HepG2 (cell line): ENCODE data around the gene C1orf21. TPM values are rescaled to one million over a fixed set of nuclear protein-coding genes. Genes with fewer than 3 reads are reported as not detected.

Experiments used
- CHD2 ChIP-seq: IDR thresholded peaks from 2 replicates; pipeline ENCODE4 v1.6.1; 2011; ENCODE audit warnings: low read depth, low read length, improper control_type of control experiment
- HIC2 ChIP-seq: sonication (generic); formaldehyde crosslinking; IDR thresholded peaks from 2 replicates; pipeline ENCODE4 v1.9.0; 2022; ENCODE audit warnings: low read depth, missing genetic modification reagents
- KDM4B ChIP-seq: sonication (generic); formaldehyde crosslinking; IDR thresholded peaks from 2 replicates; pipeline ENCODE4 v1.4.0; 2020; ENCODE audit warnings: missing genetic modification reagents
- PBX3 ChIP-seq: sonication (generic); formaldehyde crosslinking; IDR thresholded peaks from 2 replicates; pipeline ENCODE4 v1.8.1; 2023; ENCODE audit warnings: missing genetic modification reagents, inconsistent platforms, borderline replicate concordance
- PLRG1 ChIP-seq: fragments of 450-650 bp; conservative IDR thresholded peaks from 2 replicates; pipeline ENCODE4 v1.6.1; 2016
- POGZ ChIP-seq: sonication (generic); formaldehyde crosslinking; IDR thresholded peaks from 2 replicates; pipeline ENCODE4 v1.4.0; 2020; ENCODE audit warnings: mild to moderate bottlenecking, missing genetic modification reagents
- SNAI1 ChIP-seq: sonication (generic); formaldehyde crosslinking; IDR thresholded peaks from 2 replicates; pipeline ENCODE4 v1.5.0; 2020; ENCODE audit warnings: mild to moderate bottlenecking, missing genetic modification reagents, borderline replicate concordance
- TCF7 ChIP-seq: sonication (generic); IDR thresholded peaks from 2 replicates; pipeline ENCODE4 v1.6.1; 2016; ENCODE audit warnings: antibody characterized with exemption, low read depth
- TMF1 ChIP-seq: sonication (generic); formaldehyde crosslinking; IDR thresholded peaks from 2 replicates; pipeline ENCODE4 v1.8.1; 2022; ENCODE audit warnings: low read depth, missing genetic modification reagents
- ZHX1 ChIP-seq: sonication (generic); formaldehyde crosslinking; IDR thresholded peaks from 2 replicates; pipeline ENCODE4 v1.8.1; 2022; ENCODE audit warnings: low read depth, mild to moderate bottlenecking, missing genetic modification reagents
- ZNF101 ChIP-seq: sonication (generic); formaldehyde crosslinking; IDR thresholded peaks from 2 replicates; pipeline ENCODE4 v1.4.0; 2020; ENCODE audit warnings: mild to moderate bottlenecking, low read depth, missing genetic modification reagents, borderline replicate concordance
- ZNF646 ChIP-seq: sonication (generic); formaldehyde crosslinking; IDR thresholded peaks from 2 replicates; pipeline ENCODE4 v1.9.0; 2021; ENCODE audit warnings: mild to moderate bottlenecking, missing genetic modification reagents
- ZNF777 ChIP-seq: sonication (generic); formaldehyde crosslinking; IDR thresholded peaks from 2 replicates; pipeline ENCODE4 v1.4.0; 2020; ENCODE audit warnings: missing genetic modification reagents
- polyA plus RNA-seq, 8 experiments: library from polyadenylated mRNA; depleted of rRNA in 3 of 8; stranded (reverse) in 7 of 8; unstranded in 1 of 8; fragments of >200 nt; fragmentation: Illumina TruSeq in 4 of 8; extraction: Trizol in 4 of 8; gene quantifications; 2 replicates each; pipeline versions ENCODE4 v1.2.1 to v1.2.3, GENCODE V29; 2011 to 2016; ENCODE audit warnings: low read depth in 4 of 8, missing spikeins in 1 of 8, mixed read lengths in 1 of 8; ENCODE audit not compliant: insufficient read depth in 1 of 8
- total RNA-seq, 5 experiments: library from RNA; depleted of rRNA; stranded (reverse); fragments of >200 nt; fragmentation: Illumina TruSeq; extraction: Trizol; gene quantifications; 2 replicates each; pipeline ENCODE4 v1.2.3, GENCODE V29; 2016; ENCODE audit warnings: low read depth in 1 of 5

Gene C1orf21
- total and polyA plus RNA-seq, 2 of the 13 experiments (the other 11 are each of a cell fraction or from before 2014, with no cell fraction given), result not detected

- TF ChIP-seq ZNF646 (CRISPR knock-in tag) (no peak), POGZ (CRISPR knock-in tag) (no peak), TMF1 (CRISPR knock-in tag) (no peak), PBX3 (CRISPR knock-in tag) (no peak), ZNF101 (CRISPR knock-in tag) (no peak), TCF7 (no peak), SNAI1 (no peak), HIC2 (CRISPR knock-in tag) (no peak), ZHX1 (CRISPR knock-in tag) (no peak), ZNF777 (CRISPR knock-in tag) (no peak), CHD2 (no peak), KDM4B (CRISPR knock-in tag) (no peak), PLRG1 (no peak)
These were observed 206.8 kb downstream of the C1orf21 start (continued) for GRCh38 chr1:184593597-184593996.
